Measurements from ENCODE around the gene MYBPC2.

MYBPC2 gene

GRCh38 chr19:50428772-50429463, 3.8 kb upstream of the MYBPC2 start:
- no peaks in the 10 kb centered on the region for H3K36me3 ChIP-seq (ENCODE audit: control insufficient read depth in 2 of 2, insufficient read depth in 1 of 2, low read length in 2 of 2)
- peaks cover 3% of the 10 kb centered on the region for H3K4me1 ChIP-seq (ENCODE audit: control insufficient read depth, insufficient read depth, low read length)
- no peaks in the 10 kb centered on the region for H3K9me3 ChIP-seq (ENCODE audit: control insufficient read depth, insufficient read depth, low read depth, low read length)
- ChIA-PET CTCF (interaction anchor here (1.2 to 1.4 kb wide), 2 partner anchors 32 to 50 kb away, joined by 3 to 7 read pairs; no protein-coding TSS in a partner anchor), POLR2A (no interaction called here)
- TF ChIP-seq GLI4 (tag by site-specific recombination; IDR thresholded peaks at IDR 0.05): no peak
- TF ChIP-seq GLIS2 (tag by site-specific recombination; IDR thresholded peaks at IDR 0.05): no peak
- 0 out of 2 replicates have a peak, but pooled peaks have one; percentile 28 for TF ChIP-seq REST (tag by site-specific recombination; IDR thresholded peaks at IDR 0.05)
- H3K27ac ChIP-seq (ENCODE audit: extremely low read depth, low read depth, low read length): no peak overlapping the region
- no peak overlapping the region for H3K4me3 ChIP-seq (ENCODE audit: low read depth, low read length)

GRCh38 chr19:50430888-50431342, 1.8 kb upstream of the MYBPC2 start:
- no peaks in the 10 kb centered on the region for H3K9me3 ChIP-seq (ENCODE audit: control insufficient read depth, insufficient read depth, low read depth, low read length)
- H3K4me1 ChIP-seq (ENCODE audit: control insufficient read depth, insufficient read depth, low read length): peaks cover 11% of the 10 kb centered on the region
- ChIA-PET POLR2A (interaction anchor here (0.7 kb wide), 1 partner anchor 70 kb away, joined by 3 read pairs; no protein-coding TSS in a partner anchor), CTCF (interaction anchor here (1.4 to 1.6 kb wide), 3 partner anchors 16 to 30 kb away, joined by 4 to 8 read pairs (median 5); no protein-coding TSS in a partner anchor)
- no peak overlapping the region for H3K4me3 ChIP-seq (ENCODE audit: low read depth, low read length)
- no peak overlapping the region for H3K27ac ChIP-seq (ENCODE audit: extremely low read depth, low read depth, low read length)
- no peak for TF ChIP-seq ZNF785 (tag by site-specific recombination; IDR thresholded peaks at IDR 0.05)
- no peak for TF ChIP-seq ZNF624 (tag by site-specific recombination; IDR thresholded peaks at IDR 0.05)
- TF ChIP-seq REPIN1 (tag by site-specific recombination; IDR thresholded peaks at IDR 0.05; ENCODE audit: low read depth): no peak
- TF ChIP-seq ZFHX2 (tag by site-specific recombination; conservative IDR thresholded peaks at IDR 0.05): 0 out of 2 replicates have a peak, but pooled peaks have one; percentile 2
- peak; percentile 89 for TF ChIP-seq ZNF121 (tag by site-specific recombination; IDR thresholded peaks at IDR 0.05)
- TF ChIP-seq ZNF560 (tag by site-specific recombination; IDR thresholded peaks at IDR 0.05; ENCODE audit: borderline replicate concordance): no peak
- no peak for TF ChIP-seq ZNF16 (tag by site-specific recombination; IDR thresholded peaks at IDR 0.05; ENCODE audit: low read depth)
- no peak for TF ChIP-seq HIC1 (tag by site-specific recombination; IDR thresholded peaks at IDR 0.05)
- TF ChIP-seq ZNF660 (tag by site-specific recombination; IDR thresholded peaks at IDR 0.05): no peak
- no peak for TF ChIP-seq ZNF518A (tag by site-specific recombination; conservative IDR thresholded peaks at IDR 0.05; ENCODE audit: low read depth)
- TF ChIP-seq SALL2 (tag by site-specific recombination; IDR thresholded peaks at IDR 0.05; ENCODE audit: borderline replicate concordance): no peak
- no peak for TF ChIP-seq ZNF26 (tag by site-specific recombination; IDR thresholded peaks at IDR 0.05)
- no peak for TF ChIP-seq ZNF561 (tag by site-specific recombination; IDR thresholded peaks at IDR 0.05; ENCODE audit: borderline replicate concordance)
- H3K36me3 ChIP-seq (ENCODE audit: control insufficient read depth in 2 of 2, insufficient read depth in 1 of 2, low read length in 2 of 2): no peaks in the 10 kb centered on the region
